RPMI8226 (cell line): Measurements from ENCODE around the gene ZNF768.
"Not testable (repeated sequence)": the region's sequence is repeated elsewhere in the genome, so short reads cannot be mapped to it uniquely, and the experiment has no call there.

ENCODE experiments used
- DNase-seq: peaks from one replicate; pipeline ENCODE4 v3.0.0-alpha.2; 2015

Gene ZNF768

DNA sequence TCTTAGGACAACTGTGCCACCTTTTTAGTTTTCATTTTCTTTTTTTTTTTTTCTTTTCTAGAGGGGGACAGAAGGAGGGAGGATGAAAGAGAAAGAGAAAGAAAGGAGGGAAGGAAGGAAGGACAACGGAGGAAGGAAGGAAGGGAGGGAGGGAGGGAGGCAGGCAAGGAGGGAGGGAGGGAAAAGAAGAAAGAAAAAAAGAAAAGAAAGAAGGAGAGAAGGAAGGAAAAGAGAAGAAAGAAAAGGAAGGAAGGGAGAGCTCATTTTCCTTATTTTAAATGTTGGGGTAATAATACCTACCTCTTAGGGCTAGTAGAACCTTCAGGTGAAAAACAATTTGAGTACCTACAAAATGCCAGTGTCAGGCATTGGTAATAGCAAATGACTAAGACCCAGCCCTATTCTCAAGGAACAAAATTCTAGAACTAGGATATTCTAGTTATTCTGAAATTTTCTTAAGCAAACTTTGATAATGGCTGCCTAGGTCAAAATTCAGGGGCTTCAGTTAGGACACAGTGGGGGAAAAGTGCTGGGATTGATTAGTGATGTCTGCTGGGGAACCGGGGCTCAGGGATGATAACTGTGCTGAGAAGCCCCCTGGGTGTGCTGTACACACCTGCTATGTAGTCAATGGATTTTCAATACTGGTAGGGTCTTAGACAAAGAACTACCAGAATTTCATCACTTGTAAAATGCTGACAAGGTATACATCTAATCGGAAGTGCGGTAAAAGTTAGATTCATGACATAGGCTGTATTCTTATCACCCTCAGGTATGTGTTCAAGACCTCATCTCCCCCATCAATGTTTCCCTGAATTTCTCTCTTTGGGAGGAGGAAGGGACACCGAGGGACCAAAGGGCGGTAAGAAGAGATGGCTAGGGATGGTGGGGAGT is 22.7 kb downstream of the ZNF768 start:
- DNase-seq = no peak

DNA sequence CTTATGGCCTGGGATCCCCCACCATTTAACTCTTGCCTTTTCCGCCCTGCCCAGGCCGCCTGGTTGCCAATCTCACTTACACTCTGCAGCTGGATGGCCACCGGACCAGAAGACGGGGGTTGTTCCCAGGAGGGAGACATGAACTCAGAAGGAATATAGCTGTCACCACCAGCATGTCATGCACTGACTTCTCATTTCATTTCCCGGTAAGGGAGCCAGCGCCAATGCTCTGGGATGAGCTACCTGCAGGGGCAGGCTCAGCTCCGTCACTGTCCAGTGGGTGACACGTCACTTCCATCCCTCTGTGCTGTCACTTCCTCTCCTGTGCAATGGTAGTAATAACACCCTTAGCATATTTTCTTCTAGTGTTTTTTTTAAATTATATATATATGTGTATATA is 27.1 kb downstream of the ZNF768 start:
- no peak for DNase-seq

DNA sequence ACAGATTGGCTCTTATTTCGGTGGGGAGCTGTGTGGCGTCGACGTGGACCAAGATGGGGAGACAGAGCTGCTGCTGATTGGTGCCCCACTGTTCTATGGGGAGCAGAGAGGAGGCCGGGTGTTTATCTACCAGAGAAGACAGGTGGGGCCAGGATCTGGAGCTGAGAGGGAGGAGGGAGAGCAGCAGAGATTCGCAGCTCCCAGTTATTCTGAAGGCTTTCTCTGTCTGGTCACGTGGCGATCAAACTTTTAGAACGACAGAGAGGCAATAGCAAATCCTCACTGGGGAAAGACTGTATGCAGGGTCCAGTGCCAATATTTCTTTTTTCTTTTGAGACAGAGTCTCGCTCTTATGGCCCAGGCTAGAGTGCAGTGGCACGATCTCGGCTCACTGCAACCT is 31.7 kb downstream of the ZNF768 start:
- no peak for DNase-seq

DNA sequence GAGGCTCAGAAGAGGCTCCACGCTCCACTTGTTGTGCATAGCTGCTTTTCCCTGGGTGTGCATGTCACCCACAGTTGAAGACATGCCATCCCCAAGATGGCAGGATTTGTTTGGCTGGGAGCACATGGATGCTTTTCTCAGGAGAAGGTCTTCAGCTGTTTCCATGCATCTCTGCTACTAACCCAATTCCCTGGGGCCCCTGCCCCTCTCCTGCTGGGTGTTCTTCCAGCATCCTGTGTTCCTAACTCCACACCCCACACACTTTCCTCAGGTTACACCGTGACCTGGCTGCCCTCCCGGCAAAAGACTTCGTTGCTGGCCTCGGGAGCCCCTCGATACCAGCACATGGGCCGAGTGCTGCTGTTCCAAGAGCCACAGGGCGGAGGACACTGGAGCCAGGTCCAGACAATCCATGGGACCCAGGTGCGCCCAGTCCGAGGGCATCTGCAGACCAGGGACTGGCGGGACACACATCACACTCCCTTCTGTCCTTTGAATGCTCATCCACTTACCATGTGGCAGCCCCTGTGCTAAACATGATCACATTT is 32.4 kb downstream of the ZNF768 start:
- DNase-seq = no peak

DNA sequence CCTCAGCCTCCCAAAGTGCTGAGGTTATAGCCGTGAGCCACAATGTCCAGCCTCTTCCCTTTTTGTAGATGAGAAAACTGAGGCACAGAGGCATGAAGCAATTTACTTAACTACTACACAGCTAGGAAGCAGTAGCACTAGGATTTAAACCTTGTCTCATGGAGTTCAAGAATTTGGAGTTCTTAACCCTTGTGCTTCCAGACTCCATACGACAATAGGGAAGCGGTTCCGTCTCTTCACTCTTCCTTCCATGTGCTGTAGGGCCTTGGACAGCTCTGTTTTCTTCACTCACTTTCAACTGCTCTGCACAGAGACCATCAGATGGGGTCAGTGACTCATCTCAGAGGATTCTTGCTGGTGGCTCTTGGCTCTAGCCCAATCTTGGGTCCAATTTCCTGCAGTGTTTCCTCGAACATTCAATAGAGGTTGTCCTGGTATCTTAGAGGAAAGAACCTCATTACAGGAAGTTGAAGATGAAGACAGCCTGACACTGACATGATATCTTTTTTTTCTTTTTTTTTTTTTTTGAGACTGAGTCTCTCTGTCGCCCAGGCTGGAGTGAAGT is 34.5 kb downstream of the ZNF768 start:
- DNase-seq = no peak

DNA sequence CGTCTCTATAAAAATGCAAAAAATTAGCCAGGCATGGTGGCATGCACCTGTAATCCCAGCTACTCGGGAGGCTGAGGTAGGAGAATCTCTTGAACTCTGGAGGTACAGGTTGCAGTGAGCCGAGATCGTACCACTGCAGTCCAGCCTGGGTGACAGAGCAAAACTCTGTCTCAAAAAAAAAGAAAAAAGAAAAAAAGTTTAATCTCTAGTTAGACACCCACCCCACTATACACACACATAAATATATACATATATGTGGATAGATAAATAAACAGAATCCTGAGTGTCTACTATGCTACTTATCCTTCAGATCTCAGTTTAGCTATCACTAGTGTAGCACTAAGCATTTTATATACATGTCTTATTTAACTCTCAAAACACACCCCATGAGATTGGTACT is 35.1 kb downstream of the ZNF768 start:
- no peak for DNase-seq

DNA sequence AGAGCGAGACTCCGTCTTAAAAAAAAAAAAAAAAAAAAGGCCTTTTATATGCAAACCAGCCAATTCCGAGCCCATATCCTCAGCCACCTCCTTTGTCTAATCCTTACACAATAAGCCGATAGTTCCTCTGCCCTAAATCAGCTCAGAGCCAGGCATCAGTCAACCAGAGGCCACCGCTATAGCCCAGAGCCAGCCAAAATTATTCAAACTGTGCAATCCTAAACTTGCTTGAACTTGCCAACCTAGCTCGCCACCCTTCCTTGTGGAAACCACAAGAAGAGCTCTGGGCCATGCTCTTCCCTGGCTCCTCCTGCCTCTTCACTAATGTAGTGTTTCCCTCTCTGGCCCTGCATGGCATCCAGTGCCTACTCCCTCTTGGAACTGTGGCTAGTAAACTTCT is 36.2 kb downstream of the ZNF768 start:
- no peak for DNase-seq

DNA sequence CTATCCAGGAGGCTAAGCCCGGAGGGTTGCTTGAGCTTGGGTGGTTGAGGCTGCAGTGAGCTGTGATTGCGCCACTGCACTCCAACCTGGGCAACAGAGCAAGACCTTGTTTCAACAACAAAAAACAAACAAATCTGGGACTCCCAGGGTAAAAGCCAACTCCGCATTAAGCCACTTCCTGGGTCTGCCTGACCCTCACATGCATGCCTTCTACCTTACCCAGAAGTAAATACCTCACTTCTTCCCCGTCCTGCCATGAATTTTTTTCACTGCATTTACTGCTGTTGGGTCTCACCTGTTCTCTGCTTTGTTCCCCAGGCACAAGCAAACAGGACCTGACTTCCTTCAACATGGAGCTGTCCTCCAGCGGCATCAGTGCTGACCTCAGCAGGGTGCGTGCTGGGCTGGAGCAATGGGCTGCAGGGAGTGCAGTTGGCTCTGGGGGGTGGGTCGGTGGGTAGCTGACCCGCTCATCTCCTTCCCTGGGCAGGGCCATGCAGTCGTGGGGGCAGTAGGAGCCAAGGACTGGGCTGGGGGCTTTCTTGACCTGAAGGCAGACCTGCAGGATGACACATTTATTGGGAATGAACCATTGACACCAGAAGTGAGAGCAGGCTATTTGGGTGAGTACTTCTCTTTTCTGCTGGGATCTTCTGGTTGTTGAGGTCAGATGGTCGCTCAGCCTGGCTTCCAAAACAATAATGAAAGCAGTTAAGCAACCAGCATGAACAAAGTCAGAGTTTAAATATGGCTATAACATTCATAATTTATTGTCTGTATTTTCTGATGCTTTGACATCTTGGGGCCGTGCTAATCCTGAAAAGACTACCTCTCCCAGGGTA is 37.4 kb downstream of the ZNF768 start:
- no peak for DNase-seq

DNA sequence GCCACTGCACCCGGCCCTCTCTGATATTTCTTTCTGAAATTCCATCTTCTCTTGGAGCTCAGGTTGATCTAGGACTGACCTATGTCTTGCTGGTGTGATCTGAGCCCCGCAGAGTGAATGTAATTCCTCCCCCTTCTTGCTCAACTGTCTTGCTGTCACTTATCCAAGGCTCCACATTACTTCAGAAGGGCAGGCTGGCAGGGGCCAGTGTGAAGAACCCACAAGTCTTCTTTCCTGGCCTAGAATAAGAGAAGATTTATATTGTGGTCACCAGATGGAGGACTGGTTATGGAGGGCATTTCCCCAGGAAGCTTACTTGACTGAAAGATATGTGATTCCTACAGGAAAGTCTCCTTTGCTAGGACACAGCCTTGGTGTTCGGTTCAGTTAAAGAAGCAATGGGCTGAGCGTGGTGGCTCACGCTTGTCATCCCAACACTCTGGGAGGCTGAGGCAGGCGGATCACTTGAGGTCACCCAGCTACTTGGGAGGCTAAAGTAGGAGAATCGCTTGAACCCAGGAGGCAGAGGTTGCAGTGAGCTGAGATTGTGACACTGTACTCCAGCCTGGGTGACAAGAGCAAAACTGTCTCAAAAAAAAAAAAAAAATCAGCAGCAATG is 40.4 kb downstream of the ZNF768 start:
- DNase-seq = no peak

DNA sequence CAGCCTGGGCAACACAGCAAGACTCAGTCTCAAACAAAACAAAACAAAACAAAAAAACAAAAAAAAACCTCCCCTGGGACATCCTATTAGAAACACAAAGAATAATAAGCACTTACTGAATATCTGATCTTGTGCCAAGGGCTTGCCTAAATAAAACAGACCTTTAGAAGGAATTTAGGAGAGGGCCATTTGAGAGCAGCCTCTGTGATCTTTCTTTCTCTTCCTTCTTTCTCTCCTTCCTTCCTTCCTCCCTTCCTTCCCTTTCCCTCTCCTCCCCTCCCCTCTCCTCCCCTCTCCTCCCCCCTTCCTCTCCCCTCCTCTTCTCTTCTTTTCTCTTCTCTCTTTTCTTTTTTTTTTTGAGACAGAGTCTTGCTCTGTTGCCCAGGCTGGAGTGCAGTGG is 41.5 kb downstream of the ZNF768 start:
- DNase-seq = no peak

DNA sequence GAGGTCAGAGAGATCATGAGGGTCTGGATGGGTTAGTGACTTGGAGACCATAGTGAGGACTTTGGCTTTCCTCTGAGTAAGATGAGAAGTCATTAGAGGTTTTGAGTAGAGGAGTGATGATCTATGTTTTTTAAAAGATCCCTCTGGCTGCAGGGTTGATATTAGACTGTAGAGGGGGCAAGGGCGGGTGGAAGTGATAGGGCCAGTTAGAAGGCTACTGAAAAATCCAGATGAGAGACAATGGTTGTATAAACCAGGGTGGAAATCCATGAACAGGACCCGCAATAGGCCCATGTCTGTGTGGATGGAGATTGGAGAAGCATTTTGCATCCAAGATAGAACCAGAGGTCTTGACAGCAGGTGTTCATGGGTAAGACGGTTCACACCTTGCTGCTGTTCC is 44.0 kb downstream of the ZNF768 start:
- no peak for DNase-seq

DNA sequence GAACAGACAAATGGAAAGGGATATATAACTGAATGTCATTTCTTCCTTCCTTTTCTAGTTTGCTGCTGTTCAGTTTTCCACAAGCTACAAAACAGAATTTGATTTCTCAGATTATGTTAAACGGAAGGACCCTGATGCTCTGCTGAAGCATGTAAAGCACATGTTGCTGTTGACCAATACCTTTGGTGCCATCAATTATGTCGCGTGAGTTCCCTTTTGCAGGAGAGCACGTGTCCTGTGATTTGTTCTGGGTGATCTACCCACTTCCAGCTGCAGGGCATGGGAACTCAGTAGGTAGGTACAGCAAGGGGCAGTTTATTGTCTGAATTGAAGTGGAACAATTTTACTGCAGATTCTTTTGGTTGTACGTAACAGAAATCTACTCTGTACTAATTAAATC is 45.0 kb downstream of the ZNF768 start:
- DNase-seq = no peak

DNA sequence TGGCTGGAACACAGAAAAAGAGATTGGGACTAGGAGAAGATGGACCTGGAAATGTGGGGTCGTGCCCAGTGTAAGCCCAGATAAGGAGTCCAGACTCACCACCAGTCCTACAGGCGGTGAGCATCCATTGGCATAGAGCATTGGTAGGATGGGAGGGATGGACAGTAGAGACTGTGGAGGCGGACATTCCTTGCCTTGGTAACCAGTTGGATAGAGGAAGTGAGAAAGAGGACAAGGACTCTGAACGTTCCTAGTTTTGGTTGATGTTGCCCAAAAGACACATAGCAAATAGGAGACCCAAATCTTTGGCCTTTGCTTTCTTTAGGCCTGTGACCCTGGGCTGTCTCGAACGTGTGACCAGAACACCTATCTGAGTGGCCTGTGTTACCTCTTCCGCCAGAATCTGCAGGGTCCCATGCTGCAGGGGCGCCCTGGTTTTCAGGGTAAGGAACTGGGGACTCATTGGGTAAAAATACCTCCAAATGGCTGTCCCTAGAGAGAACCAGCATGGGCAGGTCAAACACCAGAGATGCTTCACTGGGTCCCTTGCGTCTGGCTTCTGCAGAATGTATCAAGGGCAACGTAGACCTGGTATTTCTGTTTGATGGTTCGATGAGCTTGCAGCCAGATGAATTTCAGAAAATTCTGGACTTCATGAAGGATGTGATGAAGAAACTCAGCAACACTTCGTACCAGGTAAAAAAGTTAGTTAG is 47.4 kb downstream of the ZNF768 start:
- no peak for DNase-seq

DNA sequence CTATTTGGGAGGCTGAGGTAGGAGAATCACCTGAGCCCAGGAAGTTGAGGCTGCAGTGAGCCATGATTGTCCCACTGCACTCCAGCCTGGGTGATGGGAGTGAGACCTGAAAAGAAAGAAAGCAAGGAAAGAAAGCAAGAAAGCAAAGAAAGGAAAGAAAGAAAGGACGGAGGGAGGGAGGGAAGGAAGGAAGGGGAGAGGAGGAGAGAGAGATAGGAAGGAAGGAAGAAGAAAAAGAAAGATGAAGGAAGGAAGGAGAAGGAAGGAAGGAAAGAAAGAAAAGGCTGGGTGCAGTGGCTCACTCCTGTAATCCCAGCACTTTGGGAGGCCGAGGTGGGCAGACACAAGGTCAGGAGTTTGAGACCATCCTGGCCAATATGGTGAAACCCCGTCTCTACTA is 48.6 kb downstream of the ZNF768 start:
- not testable (repeated sequence) for DNase-seq

DNA sequence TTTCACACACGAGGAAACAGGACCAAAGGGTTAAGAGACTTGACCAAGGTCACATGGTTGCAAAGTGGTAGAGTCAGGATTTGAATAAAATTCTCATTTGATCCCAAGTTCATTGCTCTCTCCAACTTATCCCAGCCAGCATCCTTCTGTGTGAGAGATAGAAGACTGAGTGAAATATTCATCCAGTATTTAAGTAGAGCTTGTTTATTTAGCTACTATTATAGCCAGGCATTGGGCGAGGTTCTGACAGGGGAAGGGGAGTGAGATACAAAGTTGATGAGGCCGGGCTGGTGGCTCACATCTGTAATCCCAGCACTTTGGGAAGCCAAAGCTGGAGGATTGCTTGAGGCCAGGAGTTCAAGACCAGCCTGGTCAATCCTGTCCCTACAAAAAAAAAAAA is 49.4 kb downstream of the ZNF768 start:
- DNase-seq = no peak

DNA sequence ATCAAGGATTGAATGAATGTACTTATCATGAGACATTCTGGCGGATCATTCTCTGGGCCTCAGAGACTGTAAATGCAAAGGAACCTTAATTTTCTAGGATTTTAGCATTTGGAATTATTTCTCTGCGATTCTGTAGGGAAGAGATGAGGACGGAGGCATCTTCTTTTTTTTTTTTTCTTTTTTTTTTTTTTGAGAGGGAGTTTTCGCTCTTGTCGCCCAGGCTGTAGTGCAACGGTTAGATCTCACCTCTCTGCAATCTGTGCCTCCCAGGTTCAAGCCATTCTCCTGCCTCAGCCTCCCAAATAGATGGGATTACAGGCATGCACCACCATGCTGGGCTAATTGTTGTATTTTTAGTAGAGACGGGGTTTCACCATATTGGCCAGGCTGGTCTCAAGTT is 51.7 kb downstream of the ZNF768 start:
- DNase-seq = no peak

DNA sequence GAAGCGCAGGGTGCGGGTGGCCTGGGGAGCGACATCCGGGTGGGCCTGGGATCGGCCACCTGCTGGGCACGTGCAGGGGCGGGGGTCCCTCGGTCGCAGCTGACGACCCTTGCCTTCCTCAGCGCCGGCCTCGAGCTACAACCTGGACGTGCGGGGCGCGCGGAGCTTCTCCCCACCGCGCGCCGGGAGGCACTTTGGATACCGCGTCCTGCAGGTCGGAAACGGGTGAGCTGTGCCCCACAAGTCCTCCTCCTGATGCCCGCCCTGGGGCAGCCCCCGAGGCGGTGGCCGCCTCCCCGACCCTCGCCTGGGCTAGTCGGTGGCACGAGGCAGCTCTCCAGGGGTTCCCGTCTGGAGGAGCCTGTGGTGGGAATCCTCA is 52.3 kb downstream of the ZNF768 start:
- no peak for DNase-seq
